ENCODE measurements around the gene GPR107.

The GPR107 gene

GRCh38 chr9:130158001-130158400 lies 104.3 kb downstream of the GPR107 start:
- H2BK5ac ChIP-seq (ENCODE audit: low read depth, low read length, poor library complexity), result no peak overlapping the region
- no peak overlapping the region for H3K18ac ChIP-seq (ENCODE audit: low read length)
- no peak overlapping the region for H2BK12ac ChIP-seq (ENCODE audit: low read length)
- H3K9ac ChIP-seq (ENCODE audit: low read length), result no peak overlapping the region
- no peak overlapping the region for H3K27ac ChIP-seq (ENCODE audit: low read depth, low read length)
- no peak overlapping the region for H4K8ac ChIP-seq (ENCODE audit: low read depth, low read length)
- H3K14ac ChIP-seq (ENCODE audit: low read length), result no peak overlapping the region
- no peaks in the 10 kb centered on the region for H3K27me3 ChIP-seq (ENCODE audit: insufficient read depth, low read length)
- H3K36me3 ChIP-seq (ENCODE audit: control insufficient read depth in 1 of 2, insufficient read depth in 2 of 2, low read length in 2 of 2), result no peaks in the 10 kb centered on the region
- no peak overlapping the region for H3K4me2 ChIP-seq (ENCODE audit: low read length)
- H3K9me3 ChIP-seq (ENCODE audit: insufficient read depth, low read depth, low read length), result peaks cover 1% of the 10 kb centered on the region
- H2AFZ ChIP-seq (ENCODE audit: insufficient read depth, low read length, poor library complexity), result no peak overlapping the region
- H4K91ac ChIP-seq (ENCODE audit: low read depth, low read length), result no peak overlapping the region
- H2AK5ac ChIP-seq (ENCODE audit: low read length), result no peak overlapping the region
- H3K79me1 ChIP-seq (ENCODE audit: low read length), result no peaks in the 10 kb centered on the region
- no peak overlapping the region for H2BK120ac ChIP-seq (ENCODE audit: insufficient read depth, low read length, poor library complexity)
- H3K79me2 ChIP-seq (ENCODE audit: control insufficient read depth, insufficient read depth, low read length, poor library complexity), result no peaks in the 10 kb centered on the region
- no peak overlapping the region for H4K12ac ChIP-seq (ENCODE audit: low read depth, low read length)
- no CpG with 5 or more reads among the region's 8 CpGs for WGBS (ENCODE audit: extremely low coverage, insufficient coverage, insufficient read length)
- no peak overlapping the region for H3K23ac ChIP-seq (ENCODE audit: low read length)
- peaks cover 3 to 4% of the 10 kb centered on the region in 2 experiments for H3K4me1 ChIP-seq (ENCODE audit: control insufficient read depth in 1 of 2, insufficient read depth in 2 of 2, low read length in 2 of 2)
- H3K4me3 ChIP-seq (ENCODE audit: low read depth, low read length), result no peak overlapping the region
- no peak overlapping the region for H3K4ac ChIP-seq (ENCODE audit: low read depth, low read length)
- DNase-seq, result no peak

GRCh38 chr9:130159057-130159456 lies 105.4 kb downstream of the GPR107 start:
- Histone ChIP-seq H3K14ac (ENCODE audit: low read length) (no peak overlapping the region), H2AK5ac (ENCODE audit: low read length) (no peak overlapping the region), H4K12ac (ENCODE audit: low read depth, low read length) (no peak overlapping the region), H2BK12ac (ENCODE audit: low read length) (no peak overlapping the region), H3K4ac (ENCODE audit: low read depth, low read length) (no peak overlapping the region), H3K23ac (ENCODE audit: low read length) (no peak overlapping the region), H3K4me3 (ENCODE audit: low read depth, low read length) (no peak overlapping the region), H3K4me2 (ENCODE audit: low read length) (no peak overlapping the region), H3K4me1 (ENCODE audit: control insufficient read depth in 1 of 2, insufficient read depth in 2 of 2, low read length in 2 of 2) (no peaks in the 10 kb centered on the region), H3K36me3 (ENCODE audit: control insufficient read depth in 1 of 2, insufficient read depth in 2 of 2, low read length in 2 of 2) (no peaks in the 10 kb centered on the region), H3K9ac (ENCODE audit: low read length) (no peak overlapping the region), H4K8ac (ENCODE audit: low read depth, low read length) (no peak overlapping the region), H3K18ac (ENCODE audit: low read length) (no peak overlapping the region), H2BK5ac (ENCODE audit: low read depth, low read length, poor library complexity) (no peak overlapping the region), H3K79me2 (ENCODE audit: control insufficient read depth, insufficient read depth, low read length, poor library complexity) (no peaks in the 10 kb centered on the region), H4K91ac (ENCODE audit: low read depth, low read length) (no peak overlapping the region), H3K9me3 (ENCODE audit: insufficient read depth, low read depth, low read length) (peaks cover 1% of the 10 kb centered on the region), H3K27me3 (ENCODE audit: insufficient read depth, low read length) (no peaks in the 10 kb centered on the region), H2AFZ (ENCODE audit: insufficient read depth, low read length, poor library complexity) (no peak overlapping the region), H3K27ac (ENCODE audit: low read depth, low read length) (no peak overlapping the region), H2BK120ac (ENCODE audit: insufficient read depth, low read length, poor library complexity) (no peak overlapping the region), H3K79me1 (ENCODE audit: low read length) (no peaks in the 10 kb centered on the region)
- no CpG with 5 or more reads among the region's 8 CpGs for WGBS (ENCODE audit: extremely low coverage, insufficient coverage, insufficient read length)
- no peak for DNase-seq

GRCh38 chr9:130159915-130160670 lies 106.4 kb downstream of the GPR107 start:
- H3K79me2 ChIP-seq (ENCODE audit: control insufficient read depth, insufficient read depth, low read length, poor library complexity), result no peaks in the 10 kb centered on the region
- H3K27me3 ChIP-seq (ENCODE audit: insufficient read depth, low read length), result no peaks in the 10 kb centered on the region
- peaks cover 1% of the 10 kb centered on the region for H3K9me3 ChIP-seq (ENCODE audit: insufficient read depth, low read depth, low read length)
- no peaks in the 10 kb centered on the region for H3K36me3 ChIP-seq (ENCODE audit: control insufficient read depth in 1 of 2, insufficient read depth in 2 of 2, low read length in 2 of 2)
- no peak overlapping the region for H3K4me3 ChIP-seq (ENCODE audit: low read depth, low read length)
- H2BK12ac ChIP-seq (ENCODE audit: low read length), result no peak overlapping the region
- H3K4ac ChIP-seq (ENCODE audit: low read depth, low read length), result no peak overlapping the region
- H3K18ac ChIP-seq (ENCODE audit: low read length), result no peak overlapping the region
- H2AK5ac ChIP-seq (ENCODE audit: low read length), result no peak overlapping the region
- no CpG with 5 or more reads among the region's 10 CpGs for WGBS (ENCODE audit: extremely low coverage, insufficient coverage, insufficient read length)
- H3K9ac ChIP-seq (ENCODE audit: low read length), result no peak overlapping the region
- no peak overlapping the region for H4K12ac ChIP-seq (ENCODE audit: low read depth, low read length)
- H3K4me2 ChIP-seq (ENCODE audit: low read length), result no peak overlapping the region
- H2AFZ ChIP-seq (ENCODE audit: insufficient read depth, low read length, poor library complexity), result no peak overlapping the region
- H2BK5ac ChIP-seq (ENCODE audit: low read depth, low read length, poor library complexity), result no peak overlapping the region
- no peaks in the 10 kb centered on the region for H3K4me1 ChIP-seq (ENCODE audit: control insufficient read depth in 1 of 2, insufficient read depth in 2 of 2, low read length in 2 of 2)
- no peak overlapping the region for H4K8ac ChIP-seq (ENCODE audit: low read depth, low read length)
- H3K14ac ChIP-seq (ENCODE audit: low read length), result no peak overlapping the region
- H4K91ac ChIP-seq (ENCODE audit: low read depth, low read length), result no peak overlapping the region
- DNase-seq, result no peak
- H3K27ac ChIP-seq (ENCODE audit: low read depth, low read length), result no peak overlapping the region
- H3K23ac ChIP-seq (ENCODE audit: low read length), result no peak overlapping the region
- H2BK120ac ChIP-seq (ENCODE audit: insufficient read depth, low read length, poor library complexity), result no peak overlapping the region
- H3K79me1 ChIP-seq (ENCODE audit: low read length), result no peaks in the 10 kb centered on the region

GRCh38 chr9:130160862-130161470 lies 107.3 kb downstream of the GPR107 start:
- Histone ChIP-seq H3K27ac (ENCODE audit: low read depth, low read length) (no peak overlapping the region), H3K79me2 (ENCODE audit: control insufficient read depth, insufficient read depth, low read length, poor library complexity) (no peaks in the 10 kb centered on the region), H2AK5ac (ENCODE audit: low read length) (no peak overlapping the region), H3K79me1 (ENCODE audit: low read length) (no peaks in the 10 kb centered on the region), H3K4me2 (ENCODE audit: low read length) (no peak overlapping the region), H2BK5ac (ENCODE audit: low read depth, low read length, poor library complexity) (no peak overlapping the region), H3K27me3 (ENCODE audit: insufficient read depth, low read length) (no peaks in the 10 kb centered on the region), H3K4me1 (ENCODE audit: control insufficient read depth in 1 of 2, insufficient read depth in 2 of 2, low read length in 2 of 2) (no peaks in the 10 kb centered on the region), H4K12ac (ENCODE audit: low read depth, low read length) (no peak overlapping the region), H2BK12ac (ENCODE audit: low read length) (no peak overlapping the region), H3K4me3 (ENCODE audit: low read depth, low read length) (no peak overlapping the region), H2AFZ (ENCODE audit: insufficient read depth, low read length, poor library complexity) (no peak overlapping the region), H4K91ac (ENCODE audit: low read depth, low read length) (no peak overlapping the region), H3K9ac (ENCODE audit: low read length) (no peak overlapping the region), H2BK120ac (ENCODE audit: insufficient read depth, low read length, poor library complexity) (no peak overlapping the region), H3K14ac (ENCODE audit: low read length) (no peak overlapping the region), H3K36me3 (ENCODE audit: control insufficient read depth in 1 of 2, insufficient read depth in 2 of 2, low read length in 2 of 2) (no peaks in the 10 kb centered on the region), H3K23ac (ENCODE audit: low read length) (no peak overlapping the region), H4K8ac (ENCODE audit: low read depth, low read length) (no peak overlapping the region), H3K4ac (ENCODE audit: low read depth, low read length) (no peak overlapping the region), H3K18ac (ENCODE audit: low read length) (no peak overlapping the region), H3K9me3 (ENCODE audit: insufficient read depth, low read depth, low read length) (no peaks in the 10 kb centered on the region)
- WGBS (ENCODE audit: extremely low coverage, insufficient coverage, insufficient read length), result no CpG with 5 or more reads among the region's 3 CpGs
- DNase-seq, result peak; percentile 65 to 67

All from trophoblast cell (in vitro differentiated cells and primary cell).